HEK293 (cell line): ENCODE measurements around the gene GUCY2D.

Experiments used
- YY1 ChIP-seq: fragments of 450-650 bp; formaldehyde crosslinking; IDR thresholded peaks from 2 replicates; pipeline ENCODE4 v1.5.1; 2018; ENCODE audit warnings: missing biosample characterization, missing genetic modification characterization
- ZIC2 ChIP-seq: fragments of 450-650 bp; formaldehyde crosslinking; IDR thresholded peaks from 2 replicates; pipeline ENCODE4 v1.5.1; 2016; ENCODE audit warnings: missing biosample characterization, missing genetic modification characterization
- ZNF239 ChIP-seq: fragments of 450-650 bp; formaldehyde crosslinking; IDR thresholded peaks from 2 replicates; pipeline ENCODE4 v1.5.1; 2016; ENCODE audit warnings: missing biosample characterization, missing genetic modification characterization
- ZNF560 ChIP-seq: fragments of 450-650 bp; formaldehyde crosslinking; IDR thresholded peaks from 2 replicates; pipeline ENCODE4 v1.5.1; 2017; ENCODE audit warnings: missing biosample characterization, missing genetic modification characterization, borderline replicate concordance
- ZNF610 ChIP-seq: fragments of 450-650 bp; formaldehyde crosslinking; IDR thresholded peaks from 2 replicates; pipeline ENCODE4 v1.5.1; 2016; ENCODE audit warnings: missing biosample characterization, missing genetic modification characterization, borderline replicate concordance
- TF ChIP-seq, protein P1 (sequence below): fragments of 450-650 bp; formaldehyde crosslinking; IDR thresholded peaks from 2 replicates; pipeline ENCODE4 v1.5.1; 2016; ENCODE audit warnings: missing biosample characterization, missing genetic modification characterization
- TF ChIP-seq, protein P2 (sequence below): fragments of 450-650 bp; formaldehyde crosslinking; IDR thresholded peaks from 2 replicates; pipeline ENCODE4 v1.5.1; 2016; ENCODE audit warnings: missing biosample characterization, missing genetic modification characterization, borderline replicate concordance
- TF ChIP-seq, protein P3 (sequence below): fragments of 450-650 bp; formaldehyde crosslinking; IDR thresholded peaks from 2 replicates; pipeline ENCODE4 v1.5.1; 2017; ENCODE audit warnings: missing biosample characterization, missing genetic modification characterization
- TF ChIP-seq, protein P4 (sequence below): fragments of 450-650 bp; formaldehyde crosslinking; IDR thresholded peaks from 2 replicates; pipeline ENCODE4 v1.5.1; 2016; ENCODE audit warnings: missing biosample characterization, missing genetic modification characterization
- TF ChIP-seq, protein P5 (sequence below): fragments of 450-650 bp; formaldehyde crosslinking; IDR thresholded peaks from 2 replicates; pipeline ENCODE4 v1.5.1; 2016; ENCODE audit warnings: missing biosample characterization, missing genetic modification characterization

DNA sequence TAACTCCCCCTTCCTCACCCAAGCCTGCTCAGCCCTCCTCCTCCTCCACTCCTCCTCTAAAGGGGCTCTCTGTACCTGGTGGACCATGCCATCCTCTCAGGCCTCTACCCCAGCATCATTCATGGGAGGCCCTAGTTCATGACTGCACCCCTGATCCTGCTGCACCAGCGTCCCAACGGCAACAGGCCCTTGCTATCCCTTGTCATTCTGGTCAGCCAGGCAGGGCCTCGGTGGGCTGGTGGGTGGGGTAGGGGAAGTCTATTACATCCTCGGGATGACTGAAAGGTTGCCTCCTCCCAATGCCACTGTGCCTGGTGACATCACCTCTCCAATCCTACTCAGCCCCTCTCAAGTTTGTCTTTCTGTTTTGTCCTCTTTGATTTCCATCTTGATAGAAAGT is 65.4 kb downstream of the GUCY2D start:
- TF ChIP-seq, protein P1, sequence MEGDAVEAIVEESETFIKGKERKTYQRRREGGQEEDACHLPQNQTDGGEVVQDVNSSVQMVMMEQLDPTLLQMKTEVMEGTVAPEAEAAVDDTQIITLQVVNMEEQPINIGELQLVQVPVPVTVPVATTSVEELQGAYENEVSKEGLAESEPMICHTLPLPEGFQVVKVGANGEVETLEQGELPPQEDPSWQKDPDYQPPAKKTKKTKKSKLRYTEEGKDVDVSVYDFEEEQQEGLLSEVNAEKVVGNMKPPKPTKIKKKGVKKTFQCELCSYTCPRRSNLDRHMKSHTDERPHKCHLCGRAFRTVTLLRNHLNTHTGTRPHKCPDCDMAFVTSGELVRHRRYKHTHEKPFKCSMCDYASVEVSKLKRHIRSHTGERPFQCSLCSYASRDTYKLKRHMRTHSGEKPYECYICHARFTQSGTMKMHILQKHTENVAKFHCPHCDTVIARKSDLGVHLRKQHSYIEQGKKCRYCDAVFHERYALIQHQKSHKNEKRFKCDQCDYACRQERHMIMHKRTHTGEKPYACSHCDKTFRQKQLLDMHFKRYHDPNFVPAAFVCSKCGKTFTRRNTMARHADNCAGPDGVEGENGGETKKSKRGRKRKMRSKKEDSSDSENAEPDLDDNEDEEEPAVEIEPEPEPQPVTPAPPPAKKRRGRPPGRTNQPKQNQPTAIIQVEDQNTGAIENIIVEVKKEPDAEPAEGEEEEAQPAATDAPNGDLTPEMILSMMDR: no peak
- no peak for TF ChIP-seq ZNF560
- TF ChIP-seq, protein P2, sequence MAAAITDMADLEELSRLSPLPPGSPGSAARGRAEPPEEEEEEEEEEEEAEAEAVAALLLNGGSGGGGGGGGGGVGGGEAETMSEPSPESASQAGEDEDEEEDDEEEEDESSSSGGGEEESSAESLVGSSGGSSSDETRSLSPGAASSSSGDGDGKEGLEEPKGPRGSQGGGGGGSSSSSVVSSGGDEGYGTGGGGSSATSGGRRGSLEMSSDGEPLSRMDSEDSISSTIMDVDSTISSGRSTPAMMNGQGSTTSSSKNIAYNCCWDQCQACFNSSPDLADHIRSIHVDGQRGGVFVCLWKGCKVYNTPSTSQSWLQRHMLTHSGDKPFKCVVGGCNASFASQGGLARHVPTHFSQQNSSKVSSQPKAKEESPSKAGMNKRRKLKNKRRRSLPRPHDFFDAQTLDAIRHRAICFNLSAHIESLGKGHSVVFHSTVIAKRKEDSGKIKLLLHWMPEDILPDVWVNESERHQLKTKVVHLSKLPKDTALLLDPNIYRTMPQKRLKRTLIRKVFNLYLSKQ: no peak
- TF ChIP-seq, protein P3, sequence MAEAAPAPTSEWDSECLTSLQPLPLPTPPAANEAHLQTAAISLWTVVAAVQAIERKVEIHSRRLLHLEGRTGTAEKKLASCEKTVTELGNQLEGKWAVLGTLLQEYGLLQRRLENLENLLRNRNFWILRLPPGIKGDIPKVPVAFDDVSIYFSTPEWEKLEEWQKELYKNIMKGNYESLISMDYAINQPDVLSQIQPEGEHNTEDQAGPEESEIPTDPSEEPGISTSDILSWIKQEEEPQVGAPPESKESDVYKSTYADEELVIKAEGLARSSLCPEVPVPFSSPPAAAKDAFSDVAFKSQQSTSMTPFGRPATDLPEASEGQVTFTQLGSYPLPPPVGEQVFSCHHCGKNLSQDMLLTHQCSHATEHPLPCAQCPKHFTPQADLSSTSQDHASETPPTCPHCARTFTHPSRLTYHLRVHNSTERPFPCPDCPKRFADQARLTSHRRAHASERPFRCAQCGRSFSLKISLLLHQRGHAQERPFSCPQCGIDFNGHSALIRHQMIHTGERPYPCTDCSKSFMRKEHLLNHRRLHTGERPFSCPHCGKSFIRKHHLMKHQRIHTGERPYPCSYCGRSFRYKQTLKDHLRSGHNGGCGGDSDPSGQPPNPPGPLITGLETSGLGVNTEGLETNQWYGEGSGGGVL (tag by site-specific recombination): no peak
- TF ChIP-seq, protein P4, sequence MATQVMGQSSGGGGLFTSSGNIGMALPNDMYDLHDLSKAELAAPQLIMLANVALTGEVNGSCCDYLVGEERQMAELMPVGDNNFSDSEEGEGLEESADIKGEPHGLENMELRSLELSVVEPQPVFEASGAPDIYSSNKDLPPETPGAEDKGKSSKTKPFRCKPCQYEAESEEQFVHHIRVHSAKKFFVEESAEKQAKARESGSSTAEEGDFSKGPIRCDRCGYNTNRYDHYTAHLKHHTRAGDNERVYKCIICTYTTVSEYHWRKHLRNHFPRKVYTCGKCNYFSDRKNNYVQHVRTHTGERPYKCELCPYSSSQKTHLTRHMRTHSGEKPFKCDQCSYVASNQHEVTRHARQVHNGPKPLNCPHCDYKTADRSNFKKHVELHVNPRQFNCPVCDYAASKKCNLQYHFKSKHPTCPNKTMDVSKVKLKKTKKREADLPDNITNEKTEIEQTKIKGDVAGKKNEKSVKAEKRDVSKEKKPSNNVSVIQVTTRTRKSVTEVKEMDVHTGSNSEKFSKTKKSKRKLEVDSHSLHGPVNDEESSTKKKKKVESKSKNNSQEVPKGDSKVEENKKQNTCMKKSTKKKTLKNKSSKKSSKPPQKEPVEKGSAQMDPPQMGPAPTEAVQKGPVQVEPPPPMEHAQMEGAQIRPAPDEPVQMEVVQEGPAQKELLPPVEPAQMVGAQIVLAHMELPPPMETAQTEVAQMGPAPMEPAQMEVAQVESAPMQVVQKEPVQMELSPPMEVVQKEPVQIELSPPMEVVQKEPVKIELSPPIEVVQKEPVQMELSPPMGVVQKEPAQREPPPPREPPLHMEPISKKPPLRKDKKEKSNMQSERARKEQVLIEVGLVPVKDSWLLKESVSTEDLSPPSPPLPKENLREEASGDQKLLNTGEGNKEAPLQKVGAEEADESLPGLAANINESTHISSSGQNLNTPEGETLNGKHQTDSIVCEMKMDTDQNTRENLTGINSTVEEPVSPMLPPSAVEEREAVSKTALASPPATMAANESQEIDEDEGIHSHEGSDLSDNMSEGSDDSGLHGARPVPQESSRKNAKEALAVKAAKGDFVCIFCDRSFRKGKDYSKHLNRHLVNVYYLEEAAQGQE: no peak
- TF ChIP-seq ZNF610: no peak
- TF ChIP-seq ZNF239: no peak
- no peak for TF ChIP-seq ZIC2 (tag by site-specific recombination)
- TF ChIP-seq YY1 (tag by site-specific recombination): no peak
- TF ChIP-seq, protein P5, sequence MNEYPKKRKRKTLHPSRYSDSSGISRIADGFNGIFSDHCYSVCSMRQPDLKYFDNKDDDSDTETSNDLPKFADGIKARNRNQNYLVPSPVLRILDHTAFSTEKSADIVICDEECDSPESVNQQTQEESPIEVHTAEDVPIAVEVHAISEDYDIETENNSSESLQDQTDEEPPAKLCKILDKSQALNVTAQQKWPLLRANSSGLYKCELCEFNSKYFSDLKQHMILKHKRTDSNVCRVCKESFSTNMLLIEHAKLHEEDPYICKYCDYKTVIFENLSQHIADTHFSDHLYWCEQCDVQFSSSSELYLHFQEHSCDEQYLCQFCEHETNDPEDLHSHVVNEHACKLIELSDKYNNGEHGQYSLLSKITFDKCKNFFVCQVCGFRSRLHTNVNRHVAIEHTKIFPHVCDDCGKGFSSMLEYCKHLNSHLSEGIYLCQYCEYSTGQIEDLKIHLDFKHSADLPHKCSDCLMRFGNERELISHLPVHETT (tag by site-specific recombination): no peak
